RCC 7860 (cell line): ENCODE results near the gene NCAPD2.

Experiments
- DNase-seq: peaks from one replicate; pipeline ENCODE4 v3.0.0-alpha.2; 2015; ENCODE audit warnings: low spot score
- FAIRE-seq: peaks from 2 replicates; lab custom pipeline; 2012; peaks lifted over from hg19 to GRCh38; lab: Jason Lieb, UNC

NCAPD2 gene

DNA sequence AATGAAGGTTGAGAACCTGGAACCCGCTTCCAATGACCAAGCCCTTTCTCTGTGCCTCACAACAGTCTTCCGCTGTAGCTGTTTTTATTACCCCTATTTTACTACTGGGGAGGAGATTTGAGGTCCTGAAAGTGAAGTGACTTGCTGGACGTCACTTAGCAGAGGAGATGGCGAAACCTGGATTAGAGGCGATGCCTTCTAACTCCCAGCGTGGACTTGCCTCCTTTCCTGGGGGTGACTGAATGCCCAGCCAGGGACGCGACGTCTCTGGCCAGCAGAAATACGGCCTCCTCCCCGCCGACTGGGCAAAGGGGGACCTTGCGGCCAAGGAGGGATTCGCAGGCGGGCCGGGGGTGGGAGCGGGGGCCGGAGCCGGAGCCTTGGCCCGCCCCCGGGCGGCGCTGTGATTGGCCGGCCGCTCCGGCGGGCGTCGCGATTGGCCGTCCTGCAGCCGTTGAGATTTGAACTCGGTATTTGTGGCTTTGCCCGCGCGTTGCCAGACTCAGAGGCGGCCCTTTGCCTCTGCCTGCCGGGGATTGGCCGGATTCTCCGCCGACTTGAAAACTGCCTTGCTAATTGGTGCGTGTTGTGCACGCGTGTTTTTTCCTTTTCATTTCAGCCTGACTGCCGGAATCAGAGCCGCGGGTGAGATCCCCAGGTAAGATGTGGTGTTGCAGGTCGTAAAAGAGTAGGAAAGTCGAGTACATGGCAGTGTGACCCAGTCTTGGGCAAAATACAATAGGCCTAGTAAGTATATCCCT lies at the start of gene NCAPD2:
Gene NCAPD2 (plus strand): TSS at position 606 of the 761 bp plus-strand sequence. CDS start 997 bp downstream, outside the sequence.
- FAIRE-seq = peak; percentile 44
- DNase-seq = peak; percentile 92

DNA sequence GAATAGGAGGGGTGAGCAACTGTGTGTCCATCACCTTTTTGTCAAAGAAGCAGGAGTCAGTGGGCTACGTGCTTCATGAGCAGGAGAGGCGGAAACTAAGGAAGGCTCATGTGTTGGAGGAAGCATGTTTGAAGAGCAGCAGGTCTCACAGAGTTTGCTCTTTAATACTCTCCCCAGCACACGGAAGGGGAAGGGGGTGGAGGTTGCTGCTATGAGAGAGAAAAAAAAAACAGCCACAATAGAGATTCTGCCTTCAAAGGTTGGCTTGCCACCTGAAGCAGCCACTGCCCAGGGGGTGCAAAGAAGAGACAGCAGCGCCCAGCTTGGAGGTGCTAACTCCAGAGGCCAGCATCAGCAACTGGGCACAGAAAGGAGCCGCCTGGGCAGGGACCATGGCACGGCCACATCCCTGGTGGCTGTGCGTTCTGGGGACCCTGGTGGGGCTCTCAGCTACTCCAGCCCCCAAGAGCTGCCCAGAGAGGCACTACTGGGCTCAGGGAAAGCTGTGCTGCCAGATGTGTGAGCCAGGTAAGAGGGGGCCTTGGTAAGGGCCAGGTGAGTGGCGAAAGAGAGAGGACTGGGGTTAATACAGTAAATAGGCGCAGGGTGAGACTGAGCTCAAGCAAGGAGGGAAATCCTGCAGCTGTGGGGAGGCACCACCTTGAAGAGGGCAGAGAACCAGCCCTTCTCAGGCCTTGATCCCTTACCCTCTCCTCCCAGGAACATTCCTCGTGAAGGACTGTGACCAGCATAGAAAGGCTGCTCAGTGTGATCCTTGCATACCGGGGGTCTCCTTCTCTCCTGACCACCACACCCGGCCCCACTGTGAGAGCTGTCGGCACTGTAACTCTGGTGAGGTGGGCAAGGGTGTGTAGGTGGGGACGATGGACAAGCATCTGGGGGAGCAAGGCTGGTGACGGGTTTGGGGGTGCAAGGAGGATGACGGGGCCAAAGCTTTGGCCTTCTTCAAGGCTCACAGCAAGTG lies 48.9 kb upstream of the NCAPD2 start, which contains the start of gene CD27:
Gene CD27 (plus strand): TSS at position 252 of the 985 bp plus-strand sequence. CDS start 141 bp downstream, at position 393.
- DNase-seq (no peak), FAIRE-seq (no peak)

- DNase-seq (no peak), FAIRE-seq (no peak)
These were observed 43.6 kb upstream of the NCAPD2 start for GRCh38 chr12:6450091-6450868.

DNA sequence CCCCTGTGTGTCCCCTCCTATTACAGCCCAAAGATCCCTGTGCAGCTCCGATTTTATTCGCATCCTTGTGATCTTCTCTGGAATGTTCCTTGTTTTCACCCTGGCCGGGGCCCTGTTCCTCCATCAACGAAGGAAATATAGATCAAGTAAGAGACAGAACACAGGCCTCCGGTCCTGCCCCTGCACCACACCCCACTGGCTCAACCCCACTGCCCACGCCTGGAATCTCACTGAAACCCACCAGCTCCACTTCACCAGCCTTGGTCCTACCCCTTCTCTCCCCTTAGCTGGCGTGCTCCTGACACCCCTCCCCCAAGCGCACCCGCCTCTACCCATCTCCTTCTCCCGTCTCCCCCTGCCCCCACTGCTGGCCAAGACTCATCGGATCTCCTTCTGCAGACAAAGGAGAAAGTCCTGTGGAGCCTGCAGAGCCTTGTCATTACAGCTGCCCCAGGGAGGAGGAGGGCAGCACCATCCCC lies 43.0 kb upstream of the NCAPD2 start:
- FAIRE-seq = no peak
- DNase-seq = no peak

DNA sequence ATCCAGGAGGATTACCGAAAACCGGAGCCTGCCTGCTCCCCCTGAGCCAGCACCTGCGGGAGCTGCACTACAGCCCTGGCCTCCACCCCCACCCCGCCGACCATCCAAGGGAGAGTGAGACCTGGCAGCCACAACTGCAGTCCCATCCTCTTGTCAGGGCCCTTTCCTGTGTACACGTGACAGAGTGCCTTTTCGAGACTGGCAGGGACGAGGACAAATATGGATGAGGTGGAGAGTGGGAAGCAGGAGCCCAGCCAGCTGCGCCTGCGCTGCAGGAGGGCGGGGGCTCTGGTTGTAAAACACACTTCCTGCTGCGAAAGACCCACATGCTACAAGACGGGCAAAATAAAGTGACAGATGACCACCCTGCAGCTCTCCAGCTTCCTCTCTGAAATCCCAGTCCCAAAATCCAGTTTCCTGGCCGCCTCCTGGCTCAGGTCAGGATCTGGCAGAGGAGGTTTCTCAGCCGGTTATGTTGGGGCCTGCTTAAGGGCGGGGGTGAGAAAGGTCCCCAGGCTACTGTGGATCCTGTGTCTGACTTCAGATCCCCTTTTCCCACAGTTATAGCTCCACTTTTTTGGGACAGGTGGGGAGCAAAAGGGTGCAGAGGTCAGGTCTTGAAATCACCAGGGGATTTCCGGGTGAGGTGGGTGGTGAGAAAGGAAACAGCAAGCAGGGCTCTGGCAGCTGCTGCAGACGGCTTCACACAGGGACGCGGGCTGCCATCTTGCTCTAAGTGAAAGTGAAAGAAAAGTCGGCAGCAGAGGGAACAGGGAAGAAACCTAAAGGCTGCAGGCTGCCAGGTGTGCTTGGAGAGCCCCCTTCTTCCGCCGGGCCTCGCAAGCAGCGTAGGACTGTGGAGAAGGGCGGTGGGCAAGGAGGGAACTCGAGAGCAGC lies 42.3 kb upstream of the NCAPD2 start, which contains the start of gene TAPBPL:
Gene TAPBPL (plus strand): TSS at position 695 of the 897 bp plus-strand sequence. CDS start 207 bp downstream, outside the sequence.
- DNase-seq (peak; percentile 51), FAIRE-seq (no peak)

GRCh38 chr12:6452245-6452943 lies 41.5 kb upstream of the NCAPD2 start:
- FAIRE-seq (no peak), DNase-seq (no peak)

DNA sequence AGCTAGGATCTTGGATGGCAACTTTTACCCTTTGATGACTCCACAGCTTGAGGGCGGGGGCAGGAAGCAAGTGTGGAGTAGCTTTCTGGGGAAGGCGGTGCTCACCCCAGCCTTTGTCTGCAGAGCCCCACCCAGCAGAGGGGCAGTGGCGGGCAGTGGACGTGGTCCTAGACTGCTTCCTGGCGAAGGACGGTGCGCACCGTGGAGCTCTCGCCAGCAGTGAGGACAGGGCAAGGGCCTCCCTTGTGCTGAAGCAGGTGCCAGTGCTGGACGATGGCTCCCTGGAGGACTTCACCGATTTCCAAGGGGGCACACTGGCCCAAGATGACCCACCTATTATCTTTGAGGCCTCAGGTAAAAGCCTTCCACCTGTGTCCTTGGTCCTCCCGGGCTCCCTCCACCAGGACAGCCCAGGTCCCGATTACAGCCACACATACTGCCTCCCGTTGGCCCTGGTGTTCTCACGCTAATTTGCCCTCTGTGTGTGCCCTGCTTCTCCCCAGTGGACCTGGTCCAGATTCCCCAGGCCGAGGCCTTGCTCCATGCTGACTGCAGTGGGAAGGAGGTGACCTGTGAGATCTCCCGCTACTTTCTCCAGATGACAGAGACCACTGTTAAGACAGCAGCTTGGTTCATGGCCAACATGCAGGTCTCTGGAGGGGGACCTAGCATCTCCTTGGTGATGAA lies 40.8 kb upstream of the NCAPD2 start:
- DNase-seq (no peak), FAIRE-seq (no peak)

GRCh38 chr12:6457220-6457945 lies 36.5 kb upstream of the NCAPD2 start:
- FAIRE-seq = no peak
- DNase-seq = no peak

DNA sequence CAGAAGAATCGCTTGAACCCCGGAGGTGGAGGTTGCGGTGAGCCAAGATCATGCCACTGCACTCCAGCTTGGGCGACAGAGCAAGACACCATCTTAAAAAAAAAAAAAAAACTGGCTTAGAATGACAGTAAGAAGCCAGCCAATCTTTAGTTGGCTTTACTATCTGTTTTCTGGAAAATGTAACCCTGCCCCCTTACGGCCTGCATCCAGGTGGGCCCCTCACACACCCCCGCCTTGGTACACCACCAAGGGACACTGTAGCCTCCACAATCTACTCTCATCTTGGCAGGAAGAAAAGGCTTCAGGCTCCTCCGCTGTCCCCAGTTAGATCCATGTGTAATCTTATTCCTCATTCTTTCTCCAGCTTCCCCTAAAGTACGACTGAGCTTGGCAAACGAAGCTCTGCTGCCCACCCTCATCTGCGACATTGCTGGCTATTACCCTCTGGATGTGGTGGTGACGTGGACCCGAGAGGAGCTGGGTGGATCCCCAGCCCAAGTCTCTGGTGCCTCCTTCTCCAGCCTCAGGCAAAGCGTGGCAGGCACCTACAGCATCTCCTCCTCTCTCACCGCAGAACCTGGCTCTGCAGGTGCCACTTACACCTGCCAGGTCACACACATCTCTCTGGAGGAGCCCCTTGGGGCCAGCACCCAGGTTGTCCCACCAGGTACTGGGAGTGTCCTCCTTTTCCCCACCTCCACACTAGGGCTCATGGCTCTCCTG lies 35.5 kb upstream of the NCAPD2 start:
- FAIRE-seq (no peak), DNase-seq (no peak)

GRCh38 chr12:6459004-6459337 lies 34.9 kb upstream of the NCAPD2 start:
- no peak for FAIRE-seq
- no peak for DNase-seq

GRCh38 chr12:6460751-6461371 lies 33.0 kb upstream of the NCAPD2 start:
- DNase-seq (no peak), FAIRE-seq (no peak)

GRCh38 chr12:6461401-6462233 lies 32.3 kb upstream of the NCAPD2 start:
- no peak for DNase-seq
- FAIRE-seq = no peak

DNA sequence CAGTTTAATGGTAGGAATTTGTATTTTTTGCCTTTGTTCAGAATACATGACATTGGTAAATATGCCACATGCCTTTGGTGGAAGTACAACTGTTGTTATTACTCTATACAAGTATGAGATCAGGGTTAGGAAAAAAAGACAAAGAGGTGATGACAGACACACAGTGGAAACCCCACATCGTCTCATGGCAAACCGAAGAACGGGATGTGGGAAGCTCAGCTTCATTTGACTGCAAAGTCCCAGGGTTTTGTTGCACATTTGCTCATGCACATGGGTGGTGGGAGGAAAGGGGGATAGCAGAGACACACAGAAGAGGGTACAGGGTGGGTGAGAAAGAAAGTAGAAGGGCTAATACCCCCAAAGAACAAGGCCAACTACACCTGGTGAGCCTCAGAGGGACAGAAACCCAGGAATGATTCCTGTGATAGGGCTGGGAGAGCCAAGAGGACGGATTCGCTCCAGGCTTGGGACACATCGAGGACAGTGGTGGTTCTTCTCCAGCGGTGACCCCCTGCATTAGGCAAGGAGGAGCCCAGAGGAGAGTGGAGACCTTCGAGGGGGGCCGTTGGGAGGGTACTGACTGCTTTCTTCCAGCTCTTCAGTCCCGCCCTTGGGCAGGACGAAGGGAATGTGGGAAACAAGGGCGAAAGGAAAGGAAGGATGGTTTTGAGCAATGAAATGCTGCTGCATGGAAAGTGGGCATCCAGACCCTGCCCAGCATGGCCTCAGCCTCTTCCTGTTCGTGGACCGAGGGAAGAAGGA lies 31.5 kb upstream of the NCAPD2 start:
- FAIRE-seq (no peak), DNase-seq (no peak)

DNA sequence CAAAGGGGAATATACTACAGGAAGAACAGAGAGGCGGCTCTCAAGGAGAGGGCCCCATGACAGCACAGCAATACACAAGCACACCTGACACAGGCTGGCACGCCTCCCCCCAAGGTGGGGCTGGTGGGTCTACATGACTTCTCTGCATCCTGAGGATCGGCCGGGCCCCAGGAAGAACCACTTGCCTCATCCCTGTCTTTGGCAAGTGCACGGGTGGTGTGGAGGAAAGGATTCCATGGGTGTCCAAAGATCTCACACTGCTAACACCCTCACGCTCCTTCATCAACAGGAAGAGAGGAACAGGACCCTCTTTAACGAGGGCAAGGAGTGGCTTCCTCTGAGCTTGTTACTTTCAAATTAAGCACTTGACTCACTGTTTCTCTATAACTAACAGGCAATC lies 30.7 kb upstream of the NCAPD2 start:
- FAIRE-seq (no peak), DNase-seq (no peak)

DNA sequence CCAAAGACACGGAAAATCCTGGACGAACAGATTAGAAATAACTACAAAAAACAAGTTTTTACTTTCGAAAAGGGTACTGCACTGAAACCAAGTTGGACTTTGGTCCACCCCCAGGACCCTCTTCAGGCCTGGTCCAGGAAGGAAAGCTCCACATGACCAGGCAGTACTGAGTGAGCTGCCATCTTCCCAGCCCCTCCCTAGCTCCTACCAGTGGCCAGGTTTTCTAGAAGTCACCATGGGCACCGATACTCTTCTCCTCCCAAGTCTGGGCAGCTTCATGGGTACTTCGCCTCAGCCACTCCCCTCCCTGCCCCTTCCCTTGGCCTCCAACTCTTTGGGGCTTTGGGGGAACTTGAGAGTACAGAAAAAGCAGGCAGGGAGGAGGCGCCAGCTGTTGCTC lies 30.0 kb upstream of the NCAPD2 start:
- no peak for DNase-seq
- no peak for FAIRE-seq
